ENCODE data around the gene TMEM120A.
"Not testable (repeated sequence)": the region's sequence is repeated elsewhere in the genome, so short reads cannot be mapped to it uniquely, and the experiment has no call there.

The TMEM120A gene
- long read RNA-seq, transcript TMEM120A-214 (12 exons, 1,456 nt), result major isoform, 37 of 61 reads
- long read RNA-seq, partial matches to known transcripts, result 1 of 61 reads
- long read RNA-seq, other reads (novel, unspliced or antisense), result 20 of 61 reads

- H3K27ac ChIP-seq (replicated peaks), result peak within 1 kb of the TSS; percentile 45
- TF ChIP-seq POLR2AphosphoS5 (IDR thresholded peaks at IDR 0.05; ENCODE audit: low read depth), result no peak; the same call in 1 of the 2 replicates
- TF ChIP-seq GABPA (IDR thresholded peaks at IDR 0.05; ENCODE audit: low read depth), result no peak
- TF ChIP-seq SPI1 (IDR thresholded peaks at IDR 0.05; ENCODE audit: borderline replicate concordance, low read depth), result no peak
- TF ChIP-seq REST (IDR thresholded peaks at IDR 0.05; ENCODE audit: insufficient replicate concordance, low read depth), result no peak
- TF ChIP-seq, protein P1, sequence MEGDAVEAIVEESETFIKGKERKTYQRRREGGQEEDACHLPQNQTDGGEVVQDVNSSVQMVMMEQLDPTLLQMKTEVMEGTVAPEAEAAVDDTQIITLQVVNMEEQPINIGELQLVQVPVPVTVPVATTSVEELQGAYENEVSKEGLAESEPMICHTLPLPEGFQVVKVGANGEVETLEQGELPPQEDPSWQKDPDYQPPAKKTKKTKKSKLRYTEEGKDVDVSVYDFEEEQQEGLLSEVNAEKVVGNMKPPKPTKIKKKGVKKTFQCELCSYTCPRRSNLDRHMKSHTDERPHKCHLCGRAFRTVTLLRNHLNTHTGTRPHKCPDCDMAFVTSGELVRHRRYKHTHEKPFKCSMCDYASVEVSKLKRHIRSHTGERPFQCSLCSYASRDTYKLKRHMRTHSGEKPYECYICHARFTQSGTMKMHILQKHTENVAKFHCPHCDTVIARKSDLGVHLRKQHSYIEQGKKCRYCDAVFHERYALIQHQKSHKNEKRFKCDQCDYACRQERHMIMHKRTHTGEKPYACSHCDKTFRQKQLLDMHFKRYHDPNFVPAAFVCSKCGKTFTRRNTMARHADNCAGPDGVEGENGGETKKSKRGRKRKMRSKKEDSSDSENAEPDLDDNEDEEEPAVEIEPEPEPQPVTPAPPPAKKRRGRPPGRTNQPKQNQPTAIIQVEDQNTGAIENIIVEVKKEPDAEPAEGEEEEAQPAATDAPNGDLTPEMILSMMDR (IDR thresholded peaks at IDR 0.05; ENCODE audit: insufficient read depth, low read length), result no peak
- peak; percentile 81 to 90 for DNase-seq (ENCODE audit: low read depth in 1 of 2, low spot score in 1 of 2)
- H3K27me3 ChIP-seq (ENCODE audit: insufficient read depth, poor library complexity, severe bottlenecking), result no peaks in the 10 kb centered on the region
- H3K4me3 ChIP-seq (replicated peaks; ENCODE audit: insufficient read depth, low read length), result peak within 1 kb of the TSS; percentile 89
These were observed at the start of gene TMEM120A for GRCh38 chr7:75994388-75995051. TMEM120A (minus strand) TSS chr7:75994595; CDS start chr7:75994570, 25 bp downstream.

GRCh38 chr7:76040126-76040525 is 45.7 kb upstream of the TMEM120A start:
- TF ChIP-seq GABPA (IDR thresholded peaks at IDR 0.05; ENCODE audit: low read depth), result no peak
- no peak for DNase-seq (ENCODE audit: low read depth in 1 of 2, low spot score in 1 of 2)
- Histone ChIP-seq H3K27me3 (ENCODE audit: insufficient read depth, poor library complexity, severe bottlenecking) (no peaks in the 10 kb centered on the region), H3K27ac (replicated peaks) (no peak overlapping the region), H3K4me3 (replicated peaks; ENCODE audit: insufficient read depth, low read length) (no peak overlapping the region)

DNA sequence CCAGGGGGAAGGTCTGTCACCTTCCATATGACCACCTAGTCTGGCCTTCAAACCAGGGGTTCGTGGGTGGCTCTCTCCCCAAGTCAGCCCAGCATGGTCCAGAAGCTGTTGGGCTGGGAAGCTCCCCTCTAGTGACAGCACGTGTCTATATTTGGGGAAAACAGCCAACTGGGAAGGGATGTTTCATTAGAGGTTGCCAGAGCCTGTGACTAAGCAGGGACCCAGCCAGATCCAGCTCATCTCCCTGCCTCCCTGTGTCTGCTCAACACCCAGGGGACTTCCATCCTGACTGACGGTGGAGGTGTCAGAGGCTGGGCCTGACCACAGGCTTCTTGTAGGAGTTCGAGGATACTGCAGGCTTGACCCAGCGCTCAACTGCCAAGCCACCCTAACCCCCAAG is 42.9 kb upstream of the TMEM120A start:
- no peak for DNase-seq (ENCODE audit: low read depth in 1 of 2, low spot score in 1 of 2)
- Histone ChIP-seq H3K4me3 (replicated peaks; ENCODE audit: insufficient read depth, low read length) (no peak overlapping the region), H3K27me3 (ENCODE audit: insufficient read depth, poor library complexity, severe bottlenecking) (no peaks in the 10 kb centered on the region), H3K27ac (replicated peaks) (no peak overlapping the region)
- TF ChIP-seq REST (IDR thresholded peaks at IDR 0.05; ENCODE audit: insufficient replicate concordance, low read depth) (no peak), GABPA (IDR thresholded peaks at IDR 0.05; ENCODE audit: low read depth) (no peak), SPI1 (IDR thresholded peaks at IDR 0.05; ENCODE audit: borderline replicate concordance, low read depth) (no peak), POLR2AphosphoS5 (IDR thresholded peaks at IDR 0.05; ENCODE audit: low read depth) (no peak)
- TF ChIP-seq, protein P1 (IDR thresholded peaks at IDR 0.05; ENCODE audit: insufficient read depth, low read length), result no peak

GRCh38 chr7:76031964-76032363 is 37.6 kb upstream of the TMEM120A start:
- no peak overlapping the region for H3K27ac ChIP-seq (replicated peaks)
- no peaks in the 10 kb centered on the region for H3K27me3 ChIP-seq (ENCODE audit: insufficient read depth, poor library complexity, severe bottlenecking)
- H3K4me3 ChIP-seq (replicated peaks; ENCODE audit: insufficient read depth, low read length), result no peak overlapping the region
- TF ChIP-seq POLR2AphosphoS5 (IDR thresholded peaks at IDR 0.05; ENCODE audit: low read depth) (no peak), GABPA (IDR thresholded peaks at IDR 0.05; ENCODE audit: low read depth) (no peak), REST (IDR thresholded peaks at IDR 0.05; ENCODE audit: insufficient replicate concordance, low read depth) (no peak), SPI1 (IDR thresholded peaks at IDR 0.05; ENCODE audit: borderline replicate concordance, low read depth) (no peak)
- TF ChIP-seq, protein P1 (IDR thresholded peaks at IDR 0.05; ENCODE audit: insufficient read depth, low read length), result no peak
- no peak for DNase-seq (ENCODE audit: low read depth in 1 of 2, low spot score in 1 of 2)

DNA sequence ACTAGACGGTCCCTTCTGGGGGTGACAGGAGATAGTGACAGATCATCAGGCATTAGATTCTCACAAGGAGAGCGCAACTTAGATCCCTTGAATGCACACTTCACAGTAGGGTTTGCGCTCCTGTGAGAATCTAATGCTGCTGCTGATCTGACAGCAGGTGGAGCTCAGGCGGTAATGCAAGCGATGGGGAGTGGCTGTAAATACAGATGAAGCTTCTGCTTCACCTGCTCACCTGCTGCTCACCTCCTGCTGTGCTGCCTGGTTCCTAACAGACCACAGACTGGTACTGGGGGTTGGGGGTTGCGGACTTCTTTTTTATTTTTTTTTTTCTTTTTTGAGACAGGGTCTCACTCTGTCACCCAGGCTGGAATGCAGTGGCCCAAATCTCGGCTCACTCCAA is 35.3 kb upstream of the TMEM120A start:
- not testable (repeated sequence) for H3K4me3 ChIP-seq (replicated peaks; ENCODE audit: insufficient read depth, low read length); DNase-seq (ENCODE audit: low read depth in 1 of 2, low spot score in 1 of 2); H3K27ac ChIP-seq (replicated peaks); H3K27me3 ChIP-seq (ENCODE audit: insufficient read depth, poor library complexity, severe bottlenecking)

All from HL-60 (cell line).